BLaER1 (cell line): ENCODE data around the gene DPM2.
A peak's percentile ranks its signal among the peaks of the same experiment; 100 is the strongest.

Experiments
- H3K27ac ChIP-seq: shearing (Covaris generic); formaldehyde crosslinking; 2 replicates; pipeline ENCODE4 v1.8.1; 2022
- H3K27me3 ChIP-seq: shearing (Covaris generic); formaldehyde crosslinking; 2 replicates; pipeline ENCODE4 v1.8.1; 2022
- H3K36me3 ChIP-seq: shearing (Covaris generic); formaldehyde crosslinking; 2 replicates; pipeline ENCODE4 v1.8.1; 2022
- H3K4me1 ChIP-seq: shearing (Covaris generic); formaldehyde crosslinking; 2 replicates; pipeline ENCODE4 v1.8.1; 2022
- H3K4me2 ChIP-seq: shearing (Covaris generic); formaldehyde crosslinking; 2 replicates; pipeline ENCODE4 v1.8.1; 2022
- H3K4me3 ChIP-seq: shearing (Covaris generic); formaldehyde crosslinking; 2 replicates; pipeline ENCODE4 v1.8.1; 2022
- H3K9ac ChIP-seq: shearing (Covaris generic); formaldehyde crosslinking; 2 replicates; pipeline ENCODE4 v1.8.1; 2022
- H3K9me3 ChIP-seq: shearing (Covaris generic); formaldehyde crosslinking; 2 replicates; pipeline ENCODE4 v1.8.1; 2022
- H4K20me1 ChIP-seq: shearing (Covaris generic); formaldehyde crosslinking; 2 replicates; pipeline ENCODE4 v1.8.1; 2022
- Cebpa-rat ChIP-seq: shearing (Covaris generic); IDR thresholded peaks from 2 replicates; pipeline ENCODE4 v1.8.1; 2022

The DPM2 gene

DNA sequence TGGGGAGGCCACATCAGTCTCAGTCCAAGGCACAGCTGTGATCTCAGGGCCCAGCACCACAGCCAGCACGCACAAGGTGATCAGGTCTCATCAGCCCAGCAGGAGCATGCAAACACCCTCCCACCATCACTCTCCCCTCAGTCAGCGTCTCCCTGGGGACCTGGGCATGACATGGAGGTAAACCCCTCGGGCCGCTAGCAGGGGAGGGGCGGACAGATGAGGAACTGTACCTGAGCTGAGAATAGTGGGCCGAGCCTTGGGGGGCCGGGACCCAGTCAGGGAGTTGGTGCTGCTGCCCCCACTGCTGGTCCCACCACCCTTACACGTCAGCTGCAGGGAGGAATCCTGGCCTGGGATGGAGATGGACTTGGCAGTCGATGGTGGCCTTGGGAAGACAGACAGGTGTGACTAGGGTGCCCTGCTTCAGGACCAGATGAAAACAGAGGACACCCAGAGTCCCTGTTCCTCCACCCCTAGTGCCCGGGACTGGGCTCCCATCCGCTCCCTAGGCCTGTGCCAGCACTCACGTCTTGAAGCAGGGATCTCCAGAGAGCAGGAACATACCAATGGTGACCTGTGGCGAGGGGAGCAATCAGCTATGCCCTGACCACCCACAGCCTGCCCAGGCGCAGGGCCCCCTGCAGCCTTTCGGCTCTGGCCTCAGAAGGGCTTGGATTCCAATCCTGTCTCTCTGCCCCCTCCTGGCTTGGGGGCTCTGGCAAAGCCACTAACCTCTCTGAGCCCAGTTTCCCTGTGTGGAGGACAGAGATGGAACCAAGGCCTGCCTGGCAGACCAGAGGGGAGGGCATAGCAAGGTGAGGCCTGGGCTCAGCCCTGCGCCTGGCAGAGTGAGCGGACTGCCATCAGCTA, 10.4 kb upstream of the DPM2 start:
- Histone ChIP-seq H3K9ac (peak overlapping the region; percentile 43; the same call in 1 of the 2 replicates), H3K4me1 (peaks cover 58% of the 10 kb centered on the region), H3K4me2 (peak overlapping the region; percentile 47), H3K4me3 (no peak overlapping the region), H3K9me3 (no peaks in the 10 kb centered on the region), H4K20me1 (peaks cover 42% of the 10 kb centered on the region), H3K36me3 (peaks cover 21% of the 10 kb centered on the region), H3K27me3 (no peaks in the 10 kb centered on the region), H3K27ac (peak overlapping the region; percentile 43)
- TF ChIP-seq Cebpa-rat, result no peak

DNA sequence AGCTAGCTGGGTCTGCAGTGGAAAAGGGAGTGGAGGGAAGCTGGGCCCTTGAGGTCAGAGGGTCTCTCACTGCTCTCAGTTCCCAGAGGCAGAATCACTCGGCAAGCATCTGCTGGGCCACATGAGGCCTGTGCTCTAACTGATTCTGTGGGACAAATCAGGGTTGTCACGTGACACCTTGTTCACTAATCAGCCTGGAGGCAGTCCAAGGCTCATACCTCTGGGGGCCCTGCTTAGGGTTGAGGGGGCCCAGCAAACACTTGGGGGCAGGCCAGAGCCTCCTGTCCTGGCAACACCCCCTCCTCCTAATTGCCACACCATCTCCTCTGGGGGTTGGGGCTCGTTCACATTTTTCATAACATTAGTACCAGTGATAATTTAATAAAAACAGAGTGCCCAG, 9.1 kb upstream of the DPM2 start:
- H3K9ac ChIP-seq, result no peak overlapping the region
- H3K27ac ChIP-seq, result peak overlapping the region; percentile 39
- peaks cover 31% of the 10 kb centered on the region; the same call in 1 of the 2 replicates for H4K20me1 ChIP-seq
- TF ChIP-seq Cebpa-rat, result no peak
- no peaks in the 10 kb centered on the region for H3K27me3 ChIP-seq
- peaks cover 30% of the 10 kb centered on the region for H3K36me3 ChIP-seq
- H3K9me3 ChIP-seq, result no peaks in the 10 kb centered on the region
- H3K4me2 ChIP-seq, result peak overlapping the region; percentile 43
- H3K4me1 ChIP-seq, result peaks cover 60% of the 10 kb centered on the region
- no peak overlapping the region for H3K4me3 ChIP-seq

DNA sequence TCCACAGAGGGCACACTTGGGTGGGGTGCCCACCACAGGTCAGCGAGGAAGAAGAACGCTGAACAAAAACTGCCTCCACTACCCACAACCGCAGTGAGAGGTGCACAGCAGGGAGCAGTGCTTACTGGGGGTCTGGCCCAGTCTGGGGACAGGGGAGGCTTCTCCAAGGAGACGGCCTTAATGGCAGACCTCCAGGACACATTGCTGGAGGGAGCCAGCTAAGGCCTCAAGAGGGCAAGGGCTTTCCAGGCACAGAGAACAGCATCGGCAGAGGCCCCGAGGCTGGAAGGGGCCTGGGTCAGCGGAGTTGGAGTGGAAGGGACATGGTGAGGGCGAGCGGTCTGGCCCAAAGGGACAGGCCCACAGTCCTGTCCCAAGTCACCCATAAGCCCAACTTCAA, 8.3 kb upstream of the DPM2 start:
- TF ChIP-seq Cebpa-rat, result no peak
- Histone ChIP-seq H3K9me3 (no peaks in the 10 kb centered on the region), H4K20me1 (peaks cover 30% of the 10 kb centered on the region; the same call in 1 of the 2 replicates), H3K4me1 (peaks cover 60% of the 10 kb centered on the region), H3K27me3 (no peaks in the 10 kb centered on the region), H3K4me3 (no peak overlapping the region), H3K4me2 (peak overlapping the region; percentile 43; the same call in 1 of the 2 replicates), H3K9ac (no peak overlapping the region), H3K27ac (0 out of 2 replicates have a peak overlapping the region, but pooled peaks have one; percentile 39), H3K36me3 (peaks cover 30% of the 10 kb centered on the region)

DNA sequence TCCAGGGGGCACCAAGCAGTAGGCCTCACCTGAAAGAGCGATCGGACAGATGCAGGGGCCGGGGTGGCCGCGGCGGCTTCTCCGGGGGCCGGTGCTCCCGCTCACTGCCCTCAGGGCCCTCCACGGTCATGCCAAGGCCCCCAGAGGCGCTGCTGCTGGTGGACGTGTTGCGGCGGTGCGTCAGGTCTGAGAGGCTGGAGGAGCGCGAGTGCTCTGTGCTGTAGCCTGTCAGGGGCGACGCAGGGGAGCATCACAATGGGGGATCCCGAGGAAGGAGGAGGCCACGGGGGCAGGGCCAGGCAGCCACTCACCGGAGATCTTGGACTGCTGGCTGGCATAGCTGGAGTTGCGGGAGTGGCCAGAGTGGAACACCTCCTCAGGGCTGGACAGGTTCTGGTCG, 7.7 kb upstream of the DPM2 start:
- H3K4me2 ChIP-seq, result no peak overlapping the region
- peaks cover 56% of the 10 kb centered on the region for H3K4me1 ChIP-seq
- H3K36me3 ChIP-seq, result peaks cover 30% of the 10 kb centered on the region
- H3K27ac ChIP-seq, result no peak overlapping the region
- H3K4me3 ChIP-seq, result no peak overlapping the region
- H3K27me3 ChIP-seq, result no peaks in the 10 kb centered on the region
- peaks cover 30% of the 10 kb centered on the region; the same call in 1 of the 2 replicates for H4K20me1 ChIP-seq
- no peak overlapping the region for H3K9ac ChIP-seq
- TF ChIP-seq Cebpa-rat, result no peak
- no peaks in the 10 kb centered on the region for H3K9me3 ChIP-seq

DNA sequence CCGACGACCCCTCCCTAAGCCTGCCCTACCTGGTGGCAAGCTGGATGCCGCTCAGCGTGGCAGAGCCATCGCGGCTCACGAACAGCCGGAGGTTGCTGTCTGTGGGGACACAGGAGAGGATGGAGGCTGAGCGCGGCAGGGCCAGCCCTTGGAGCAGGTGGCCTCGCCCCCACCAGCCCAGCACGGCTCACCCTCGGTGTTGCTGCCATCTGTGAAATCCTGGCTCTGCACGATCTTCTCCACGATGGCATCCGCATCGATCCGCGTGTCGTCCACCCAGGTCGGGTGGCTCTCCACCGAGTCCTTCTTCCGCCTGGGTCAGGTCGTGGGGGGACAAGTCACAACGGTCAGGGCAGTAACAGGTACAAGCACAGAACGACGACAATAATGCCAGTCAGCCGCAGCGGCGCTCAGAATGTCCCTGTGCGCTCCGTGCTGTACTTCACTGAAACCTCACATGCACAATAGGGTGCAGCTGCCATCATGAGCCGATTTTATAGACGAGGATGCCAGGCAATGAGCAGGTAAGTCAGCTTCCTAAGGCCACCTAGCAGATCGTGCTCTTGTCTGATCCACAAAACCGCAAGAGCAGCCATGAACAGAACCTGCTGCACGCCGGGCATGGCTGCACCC, 7.0 kb upstream of the DPM2 start:
- TF ChIP-seq Cebpa-rat, result no peak
- no peak overlapping the region for H3K27ac ChIP-seq
- no peaks in the 10 kb centered on the region for H3K9me3 ChIP-seq
- H3K27me3 ChIP-seq, result no peaks in the 10 kb centered on the region
- H3K9ac ChIP-seq, result no peak overlapping the region
- H3K36me3 ChIP-seq, result peaks cover 35% of the 10 kb centered on the region
- peaks cover 49% of the 10 kb centered on the region for H3K4me1 ChIP-seq
- H4K20me1 ChIP-seq, result peaks cover 24% of the 10 kb centered on the region; the same call in 1 of the 2 replicates
- H3K4me2 ChIP-seq, result no peak overlapping the region
- H3K4me3 ChIP-seq, result no peak overlapping the region

DNA sequence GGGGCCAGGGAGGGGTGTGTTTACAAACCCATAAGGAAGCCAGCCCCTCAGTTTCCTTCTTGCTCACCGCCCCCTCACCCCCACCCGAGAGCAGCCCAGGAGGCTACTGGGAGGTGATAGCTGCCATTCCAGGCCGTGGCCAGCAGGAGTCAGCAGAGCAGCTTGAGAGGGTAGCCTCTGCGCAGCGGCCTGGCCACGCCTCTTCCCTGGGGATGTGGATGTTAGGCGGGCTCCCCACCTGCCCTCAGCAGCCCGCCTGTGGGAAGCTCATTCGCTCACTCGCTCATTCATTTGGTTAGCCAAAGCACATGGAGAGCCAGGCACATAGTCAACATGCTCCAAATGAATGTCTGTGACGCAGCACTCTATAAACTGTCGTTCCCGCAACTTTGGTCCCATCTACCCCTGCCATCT, 6.1 kb upstream of the DPM2 start:
- Histone ChIP-seq H3K9ac (no peak overlapping the region), H3K4me2 (peak overlapping the region; percentile 25)

DNA sequence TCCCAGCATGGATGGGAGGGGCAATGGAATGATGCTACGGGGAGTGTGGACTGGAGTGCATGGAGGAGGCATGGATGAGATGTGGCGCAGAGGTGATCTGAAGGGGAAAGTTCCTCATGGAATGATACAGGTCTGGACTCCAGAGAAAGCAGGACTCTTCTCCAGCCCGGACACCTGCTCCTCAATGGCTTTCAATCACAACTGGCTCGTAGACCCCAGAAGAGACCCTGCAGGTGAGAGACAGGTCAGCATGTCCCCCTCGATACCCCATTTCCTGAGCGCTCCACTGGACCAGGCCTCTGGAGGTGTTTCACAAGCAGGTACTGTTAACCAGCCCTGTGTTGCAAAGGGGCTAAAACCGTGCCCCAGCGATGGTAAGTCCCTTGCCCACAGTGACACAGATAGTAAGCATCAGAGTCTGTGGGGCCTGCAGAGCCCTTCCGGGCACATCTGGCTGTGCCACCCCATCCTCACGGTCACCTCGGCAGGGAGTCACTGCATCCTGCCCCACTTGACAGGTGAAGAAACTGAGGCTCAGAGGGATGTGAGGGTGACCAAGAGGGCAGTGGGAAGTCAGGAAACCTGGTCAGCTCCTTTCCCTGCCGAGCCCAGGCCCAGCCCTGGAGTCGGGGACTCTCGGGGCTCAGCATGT, 5.5 kb upstream of the DPM2 start:
- Histone ChIP-seq H3K4me1 (peaks cover 38% of the 10 kb centered on the region), H3K36me3 (peaks cover 36% of the 10 kb centered on the region), H3K9me3 (no peaks in the 10 kb centered on the region), H3K27ac (no peak overlapping the region), H3K4me2 (peak overlapping the region; percentile 25; the same call in 1 of the 2 replicates), H3K27me3 (no peaks in the 10 kb centered on the region), H3K9ac (no peak overlapping the region), H4K20me1 (peaks cover 12% of the 10 kb centered on the region; the same call in 1 of the 2 replicates), H3K4me3 (no peak overlapping the region)
- TF ChIP-seq Cebpa-rat, result no peak

More for the DNA sequence above, 6.1 kb upstream of the DPM2 start:
- TF ChIP-seq Cebpa-rat, result no peak
- H3K4me1 ChIP-seq, result peaks cover 41% of the 10 kb centered on the region
- no peaks in the 10 kb centered on the region for H3K27me3 ChIP-seq
- no peak overlapping the region for H3K27ac ChIP-seq
- H3K4me3 ChIP-seq, result no peak overlapping the region
- no peaks in the 10 kb centered on the region for H3K9me3 ChIP-seq
- H4K20me1 ChIP-seq, result peaks cover 18% of the 10 kb centered on the region; the same call in 1 of the 2 replicates
- H3K36me3 ChIP-seq, result peaks cover 36% of the 10 kb centered on the region

DNA sequence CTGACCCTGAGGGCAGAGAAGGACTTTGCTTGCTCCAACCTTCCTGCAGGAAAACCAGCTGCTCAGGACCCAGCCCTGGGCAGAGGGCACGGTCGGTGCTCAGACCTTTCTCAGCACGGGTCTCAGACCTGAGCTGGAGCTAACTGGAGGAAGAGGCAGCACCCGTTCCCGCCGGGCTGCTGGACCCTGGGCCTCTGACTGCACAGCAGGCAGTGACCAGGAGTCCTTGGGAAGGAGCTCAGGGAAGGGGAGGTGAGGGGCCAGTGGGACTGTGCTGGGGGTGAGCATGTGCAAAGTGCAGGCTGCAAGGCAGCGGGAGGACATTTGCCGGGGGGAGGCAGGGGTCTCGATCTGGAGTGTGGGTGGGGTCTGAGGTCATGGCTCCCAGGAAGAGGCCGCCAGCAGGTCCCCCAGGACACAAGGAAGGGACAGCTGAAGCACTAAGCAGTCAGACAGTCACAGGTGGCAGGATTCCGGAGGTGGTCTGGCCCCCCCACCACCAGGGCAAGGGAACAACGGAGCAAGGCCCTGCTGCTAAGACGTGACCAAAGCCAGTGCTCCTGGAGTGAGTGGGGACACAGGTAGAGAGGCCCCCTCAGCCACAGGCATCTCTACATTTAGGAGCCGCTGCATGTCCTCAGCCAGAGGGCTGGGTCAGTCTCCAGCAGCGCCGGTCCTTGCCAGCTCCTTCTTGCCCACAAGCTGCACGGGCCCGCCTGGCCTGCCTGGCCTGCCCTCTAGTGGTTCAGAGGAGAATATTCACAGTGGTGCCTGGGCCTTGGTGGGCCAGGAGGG, 4.8 kb upstream of the DPM2 start:
- TF ChIP-seq Cebpa-rat, result no peak
- Histone ChIP-seq H3K9me3 (no peaks in the 10 kb centered on the region), H3K9ac (no peak overlapping the region), H3K4me2 (peak overlapping the region; percentile 25; the same call in 1 of the 2 replicates), H4K20me1 (peaks cover 6% of the 10 kb centered on the region; the same call in 1 of the 2 replicates), H3K27me3 (no peaks in the 10 kb centered on the region), H3K4me1 (peaks cover 35% of the 10 kb centered on the region), H3K4me3 (no peak overlapping the region), H3K27ac (no peak overlapping the region), H3K36me3 (peaks cover 36% of the 10 kb centered on the region)

DNA sequence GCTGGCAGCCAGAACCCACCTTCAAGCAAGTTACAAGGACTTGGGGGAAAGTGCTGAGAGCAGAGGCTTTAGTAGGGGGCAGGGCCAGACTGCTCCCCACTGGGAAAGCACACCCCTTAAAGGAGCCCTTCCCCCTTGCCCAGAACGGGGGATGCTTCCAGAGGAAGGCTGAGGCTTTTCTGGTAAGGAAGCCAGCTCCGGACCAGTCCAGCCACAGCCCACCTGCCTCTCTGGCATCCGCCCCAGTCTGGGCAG, 4.2 kb upstream of the DPM2 start:
- Histone ChIP-seq H3K4me1 (peaks cover 34% of the 10 kb centered on the region), H3K9me3 (no peaks in the 10 kb centered on the region), H3K27me3 (no peaks in the 10 kb centered on the region), H3K36me3 (peaks cover 36% of the 10 kb centered on the region), H3K4me2 (no peak overlapping the region), H4K20me1 (peaks cover 11% of the 10 kb centered on the region; the same call in 1 of the 2 replicates), H3K4me3 (no peak overlapping the region), H3K9ac (no peak overlapping the region), H3K27ac (no peak overlapping the region)
- TF ChIP-seq Cebpa-rat, result no peak
